AG04449 (cell line): ENCODE measurements around the gene GRK1.

ENCODE experiments used
- CTCF ChIA-PET: fragments of 350-600 bp; formaldehyde crosslinking; extraction: SDS; loops from one replicate; lab custom pipeline; 2021; ENCODE audit warnings: antibody characterized with exemption; lab: Yijun Ruan, JAX
- POLR2A ChIA-PET: fragments of 400-600, 350-600 bp; formaldehyde crosslinking; extraction: SDS; loops from one replicate; lab custom pipeline; 2020; ENCODE audit warnings: antibody characterized with exemption, inconsistent platforms; lab: Yijun Ruan, JAX
- DNase-seq: peaks from one replicate; pipeline ENCODE4 v3.0.0-alpha.2; 2010; ENCODE audit warnings: low read depth, low spot score
- H3K4me3 ChIP-seq: 2 replicates; pipeline ENCODE4 v1.5.1; 2011; ENCODE audit warnings: low read depth, mild to moderate bottlenecking, control low read depth, low read length
- TF ChIP-seq, protein P1 (sequence below): IDR thresholded peaks from one replicate; pipeline ENCODE4 v1.5.1; 2011; ENCODE audit warnings: mild to moderate bottlenecking, moderate library complexity, low read length, control low read depth, inconsistent platforms; ENCODE audit not compliant: insufficient read depth; ENCODE audit errors: missing control alignments

GRK1 gene

DNA sequence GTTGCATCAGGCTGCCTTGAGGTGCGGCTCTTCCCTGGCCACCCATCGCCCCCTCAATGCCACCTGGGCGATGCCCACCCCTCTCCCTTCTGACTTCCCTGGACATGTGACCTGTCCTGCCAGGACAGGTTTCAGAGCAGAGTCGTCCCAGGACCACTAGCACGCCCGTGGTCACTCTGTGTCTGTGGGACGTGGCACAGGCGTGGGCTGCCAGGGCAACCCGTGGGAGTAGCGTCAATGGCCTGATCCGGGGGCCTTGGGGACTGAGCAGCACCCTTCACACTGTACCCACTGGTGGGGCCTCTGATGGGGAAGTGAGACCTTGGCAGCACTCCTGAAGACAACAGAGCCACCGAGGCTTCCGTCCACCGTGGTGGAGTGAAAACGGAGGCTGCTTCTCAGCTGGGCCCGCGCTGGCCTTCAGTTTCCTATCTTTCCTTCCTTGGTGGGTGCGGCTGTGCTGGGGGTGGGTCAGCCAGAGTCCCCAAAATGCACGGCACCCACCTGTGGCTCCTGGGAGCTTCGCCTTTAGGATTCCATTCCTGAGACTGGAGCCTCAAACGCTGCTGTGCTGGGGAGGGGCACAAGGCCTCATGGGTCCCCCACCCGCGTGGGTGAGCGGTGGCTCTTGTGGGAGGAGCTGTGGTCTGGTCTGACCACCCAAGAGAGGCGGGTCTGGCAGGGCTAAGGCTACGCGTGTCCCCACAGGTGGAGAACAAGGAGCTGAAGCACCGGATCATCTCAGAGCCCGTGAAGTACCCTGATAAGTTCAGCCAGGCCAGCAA is 65.3 kb downstream of the GRK1 start:
- DNase-seq = no peak
- TF ChIP-seq, protein P1, sequence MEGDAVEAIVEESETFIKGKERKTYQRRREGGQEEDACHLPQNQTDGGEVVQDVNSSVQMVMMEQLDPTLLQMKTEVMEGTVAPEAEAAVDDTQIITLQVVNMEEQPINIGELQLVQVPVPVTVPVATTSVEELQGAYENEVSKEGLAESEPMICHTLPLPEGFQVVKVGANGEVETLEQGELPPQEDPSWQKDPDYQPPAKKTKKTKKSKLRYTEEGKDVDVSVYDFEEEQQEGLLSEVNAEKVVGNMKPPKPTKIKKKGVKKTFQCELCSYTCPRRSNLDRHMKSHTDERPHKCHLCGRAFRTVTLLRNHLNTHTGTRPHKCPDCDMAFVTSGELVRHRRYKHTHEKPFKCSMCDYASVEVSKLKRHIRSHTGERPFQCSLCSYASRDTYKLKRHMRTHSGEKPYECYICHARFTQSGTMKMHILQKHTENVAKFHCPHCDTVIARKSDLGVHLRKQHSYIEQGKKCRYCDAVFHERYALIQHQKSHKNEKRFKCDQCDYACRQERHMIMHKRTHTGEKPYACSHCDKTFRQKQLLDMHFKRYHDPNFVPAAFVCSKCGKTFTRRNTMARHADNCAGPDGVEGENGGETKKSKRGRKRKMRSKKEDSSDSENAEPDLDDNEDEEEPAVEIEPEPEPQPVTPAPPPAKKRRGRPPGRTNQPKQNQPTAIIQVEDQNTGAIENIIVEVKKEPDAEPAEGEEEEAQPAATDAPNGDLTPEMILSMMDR = no peak
- H3K4me3 ChIP-seq = no peak overlapping the region
- CTCF ChIA-PET = interaction anchor here (1.2 kb wide), 1 partner anchor 8 kb away, joined by 5 read pairs; no protein-coding TSS in a partner anchor
- POLR2A ChIA-PET = no interaction called here

DNA sequence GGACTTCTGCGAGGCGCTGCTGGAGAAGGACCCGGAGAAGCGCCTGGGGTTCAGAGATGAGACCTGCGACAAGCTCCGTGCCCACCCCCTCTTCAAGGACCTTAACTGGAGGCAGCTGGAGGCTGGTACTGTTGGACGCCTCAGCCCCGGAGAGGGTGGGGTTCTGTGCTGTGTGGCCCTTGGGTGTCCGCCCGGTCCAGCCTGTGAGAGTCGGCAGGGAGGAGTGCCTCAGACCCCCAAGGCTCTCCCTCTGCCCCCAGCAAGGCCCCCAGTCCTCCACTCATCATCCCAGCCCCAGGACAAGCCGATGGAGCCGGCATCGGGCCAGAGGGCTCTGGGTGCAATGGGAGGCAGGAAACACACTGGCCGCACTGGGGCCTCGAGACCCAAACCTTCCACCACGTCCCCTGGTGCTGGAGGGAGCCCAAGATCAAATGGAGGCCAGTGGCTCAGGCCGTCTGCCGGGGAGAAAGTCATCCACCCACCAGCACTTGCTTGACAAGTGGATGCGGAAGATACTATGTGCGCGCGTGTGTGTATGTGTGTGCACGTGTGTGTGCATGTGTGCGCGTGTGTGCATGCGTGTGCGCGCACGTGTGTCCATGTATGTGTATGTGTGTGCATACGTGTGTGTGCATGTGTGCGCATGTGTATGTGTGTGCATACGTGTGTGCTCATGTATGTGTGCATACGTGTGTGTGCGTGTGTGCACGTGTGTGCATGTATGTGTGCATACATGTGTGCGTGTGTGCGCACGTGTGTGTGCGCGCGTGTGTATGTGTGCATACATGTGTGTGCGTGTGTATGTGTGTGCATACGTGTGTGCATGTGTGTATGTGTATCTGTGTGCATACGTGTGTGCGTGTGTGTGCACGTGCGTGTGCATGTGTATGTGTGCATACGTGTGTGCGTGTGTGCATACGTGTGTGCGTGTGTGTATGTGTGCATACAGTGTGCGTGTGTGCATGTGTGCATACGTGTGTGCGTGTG is 66.2 kb downstream of the GRK1 start:
- POLR2A ChIA-PET = no interaction called here

DNA sequence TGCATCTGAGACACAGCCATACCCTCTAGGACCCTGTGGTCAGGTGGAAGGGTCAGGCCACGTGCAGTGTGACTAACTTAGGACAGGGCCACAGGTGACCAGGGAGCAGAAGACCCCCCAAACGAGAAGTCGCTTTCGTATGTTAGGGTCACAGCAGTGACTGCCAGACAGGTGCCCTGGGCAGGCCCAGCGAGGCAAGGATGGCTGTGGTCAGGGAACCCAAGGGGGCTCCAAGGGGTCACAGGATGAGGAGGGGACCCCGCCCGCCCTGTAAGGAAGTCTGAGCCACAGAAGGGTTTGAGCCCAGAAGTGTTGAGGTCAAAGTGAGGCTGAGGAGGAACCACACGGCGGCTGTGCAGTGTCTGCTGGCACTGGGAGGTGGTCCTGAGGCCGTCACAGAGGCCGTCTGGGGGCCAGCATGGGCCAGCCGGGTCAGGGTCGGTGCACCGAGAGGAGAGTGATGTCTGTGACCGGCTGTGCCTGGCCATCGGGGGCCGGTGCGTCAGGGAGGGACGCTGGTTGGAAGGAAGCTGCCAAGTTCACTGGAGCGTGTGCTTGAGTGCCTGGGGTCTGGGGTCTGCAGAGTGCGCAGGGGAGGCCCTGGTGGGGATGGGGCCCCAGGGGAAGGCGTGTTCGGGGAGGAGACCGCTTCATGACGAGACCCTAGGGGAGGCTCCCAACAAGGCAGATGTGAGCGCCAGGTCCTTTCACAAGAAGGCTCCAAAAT is 67.2 kb downstream of the GRK1 start:
- TF ChIP-seq, protein P1 = no peak
- CTCF ChIA-PET = no interaction called here
- no peak for DNase-seq
- POLR2A ChIA-PET = no interaction called here
- no peak overlapping the region for H3K4me3 ChIP-seq

More for the DNA sequence above, 66.2 kb downstream of the GRK1 start:
- H3K4me3 ChIP-seq = no peak overlapping the region
- CTCF ChIA-PET = interaction anchor here (1.2 kb wide), 1 partner anchor 9 kb away, joined by 5 read pairs; no protein-coding TSS in a partner anchor
- no peak for DNase-seq
- TF ChIP-seq, protein P1 = no peak

DNA sequence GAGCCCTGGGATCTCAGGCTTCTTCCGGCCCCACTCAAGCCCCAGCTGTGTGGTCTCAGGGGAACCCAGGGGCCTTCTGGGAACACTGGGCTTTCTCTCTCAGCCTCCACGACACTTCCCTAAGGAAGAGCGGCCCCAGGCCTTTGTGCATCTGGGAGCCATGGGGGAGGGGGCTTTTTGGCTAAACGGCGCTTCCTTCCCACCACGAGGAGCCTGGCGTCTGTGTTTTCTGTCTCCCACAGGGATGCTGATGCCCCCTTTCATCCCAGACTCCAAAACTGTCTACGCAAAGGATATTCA is 67.8 kb downstream of the GRK1 start:
- TF ChIP-seq, protein P1 = no peak
- DNase-seq = no peak
- ChIA-PET CTCF (no interaction called here), POLR2A (no interaction called here)
- no peak overlapping the region for H3K4me3 ChIP-seq

DNA sequence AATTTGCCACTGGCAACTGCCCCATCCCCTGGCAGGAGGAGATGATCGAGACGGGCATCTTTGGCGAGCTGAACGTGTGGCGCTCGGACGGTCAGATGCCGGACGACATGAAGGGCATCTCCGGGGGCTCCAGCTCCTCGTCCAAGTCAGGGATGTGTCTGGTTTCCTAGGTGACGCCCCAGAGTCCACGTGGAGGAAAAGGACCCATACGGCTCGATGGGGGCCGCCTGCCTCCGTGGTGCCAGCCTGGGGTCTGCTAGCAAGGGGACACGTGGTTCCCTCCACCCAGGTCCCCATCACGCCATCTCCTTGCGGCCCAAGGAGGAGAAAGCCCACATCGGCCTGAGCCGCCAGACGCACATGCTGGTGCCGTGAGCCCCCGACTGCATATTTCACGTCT is 68.2 kb downstream of the GRK1 start:
- CTCF ChIA-PET = no interaction called here
- H3K4me3 ChIP-seq = no peak overlapping the region
- TF ChIP-seq, protein P1 = no peak
- POLR2A ChIA-PET = no interaction called here
- DNase-seq = no peak

DNA sequence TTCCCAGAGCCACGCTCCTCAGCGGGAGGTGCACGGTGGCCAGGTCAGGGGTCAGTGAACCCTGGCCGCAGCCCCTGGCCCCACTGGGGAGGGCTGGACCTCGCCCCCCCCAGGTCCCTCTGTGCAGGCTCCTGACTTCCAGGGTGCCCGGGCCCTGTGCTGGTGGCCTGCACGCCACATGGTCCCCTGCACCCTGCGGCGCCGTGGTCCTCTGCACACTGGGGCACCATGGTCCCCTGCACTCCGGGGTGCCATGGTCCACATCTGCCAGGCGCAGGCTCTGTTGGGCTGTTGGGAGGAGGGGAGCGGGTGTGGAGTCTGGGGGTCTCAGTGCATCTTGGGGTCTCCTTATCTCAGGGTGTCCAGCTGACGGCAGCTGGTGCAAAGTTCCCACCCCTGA is 68.7 kb downstream of the GRK1 start:
- no peak overlapping the region for H3K4me3 ChIP-seq
- ChIA-PET POLR2A (no interaction called here), CTCF (no interaction called here)
- TF ChIP-seq, protein P1 = no peak
- no peak for DNase-seq
